T-cell (primary cell): ENCODE measurements around the gene CASP5. TPM values are rescaled to one million over a fixed set of nuclear protein-coding genes. Genes with fewer than 3 reads are reported as not detected.

Experiments used
- ATAC-seq, 4 experiments: fragments of 200-7000 bp in 3 of 4; fragments of 150-1000 bp in 1 of 4; cut with Tn5 transposase; replicated peaks in 1 of 4; 1 replicate in 3 of 4; 2 replicates in 1 of 4; pipeline ENCODE4 v1.10.0; 2021; ENCODE audit warnings: moderate library complexity in 3 of 4, mild to moderate bottlenecking in 2 of 4, moderate number of reproducible peaks in 1 of 4
- CTCF ChIA-PET, 2 donors: fragments of 300-600 bp; sonication (Branson Sonifier 250); formaldehyde crosslinking; loops; one replicate each; lab custom pipeline; 2022; ENCODE audit warnings: antibody characterized with exemption in 2 of 2; lab: Charles Lee
- POLR2A ChIA-PET, 2 donors: fragments of 300-600 bp; sonication (Branson Sonifier 250); formaldehyde crosslinking; loops; one replicate each; lab custom pipeline; 2022; ENCODE audit warnings: antibody characterized with exemption in 2 of 2; lab: Charles Lee
- DNase-seq, 35 experiments: peaks; one replicate each; pipeline versions ENCODE4 v3.0.0 to v3.0.0-alpha.2; 2013 to 2023
- H3K27ac ChIP-seq: one replicate; pipeline ENCODE4 v1.5.1; 2013; ENCODE audit warnings: low read length
- H3K27me3 ChIP-seq, 2 experiments: replicated peaks in 1 of 2; 1 replicate in 1 of 2; 2 replicates in 1 of 2; pipeline versions ENCODE4 v1.6.1 to v1.7.0; 2013; ENCODE audit warnings: low read length in 1 of 2, mixed read lengths in 1 of 2; ENCODE audit not compliant: control insufficient read depth in 2 of 2, insufficient read depth in 2 of 2; ENCODE audit errors: extremely low read depth in 1 of 2
- H3K36me3 ChIP-seq, 2 donors: 1 replicate in 1 of 2; 2 replicates in 1 of 2; pipeline versions ENCODE4 v1.6.1 to v1.7.0; 2013; ENCODE audit warnings: low read length in 1 of 2; ENCODE audit not compliant: control insufficient read depth in 2 of 2, insufficient read depth in 1 of 2; ENCODE audit errors: extremely low read depth in 1 of 2
- H3K4me1 ChIP-seq, 2 experiments: 1 replicate in 1 of 2; 2 replicates in 1 of 2; pipeline versions ENCODE4 v1.6.1 to v1.7.0; 2013; ENCODE audit warnings: low read length in 2 of 2, mixed read lengths in 1 of 2; ENCODE audit not compliant: insufficient read depth in 2 of 2, control insufficient read depth in 1 of 2; ENCODE audit errors: extremely low read depth in 1 of 2
- H3K4me3 ChIP-seq, 2 donors: 1 replicate in 1 of 2; 2 replicates in 1 of 2; pipeline versions ENCODE4 v1.5.1 to v1.7.0; 2013; ENCODE audit warnings: mild to moderate bottlenecking in 2 of 2, low read length in 1 of 2, moderate library complexity in 1 of 2; ENCODE audit not compliant: control insufficient read depth in 1 of 2; ENCODE audit errors: extremely low read depth in 1 of 2
- H3K9me3 ChIP-seq: 2 replicates; pipeline ENCODE4 v1.7.0; 2013
- H3K27ac Mint-ChIP-seq, 2 donors: one replicate each; pipeline ENCODE4 v1.8.0; 2020 to 2021; ENCODE audit warnings: mild to moderate bottlenecking in 2 of 2, mixed read lengths in 2 of 2
- H3K27me3 Mint-ChIP-seq, 2 donors: one replicate each; pipeline ENCODE4 v1.8.0; 2021 to 2022; ENCODE audit warnings: mixed read lengths in 2 of 2
- H3K36me3 Mint-ChIP-seq: one replicate; pipeline ENCODE4 v1.8.0; 2021; ENCODE audit warnings: mixed read lengths
- H3K4me1 Mint-ChIP-seq, 3 donors: one replicate each; pipeline ENCODE4 v1.8.0; 2020 to 2022; ENCODE audit warnings: mixed read lengths in 3 of 3, mild to moderate bottlenecking in 1 of 3
- H3K4me3 Mint-ChIP-seq, 3 donors: one replicate each; pipeline ENCODE4 v1.8.0; 2020 to 2022; ENCODE audit warnings: mild to moderate bottlenecking in 3 of 3, mixed read lengths in 3 of 3, moderate library complexity in 3 of 3
- H3K9me3 Mint-ChIP-seq, 3 donors: one replicate each; pipeline ENCODE4 v1.8.0; 2020 to 2022; ENCODE audit warnings: mixed read lengths in 3 of 3
- WGBS: methylation state at CpG from one replicate; pipeline ENCODE4 v1.1.5; 2013; ENCODE audit warnings: missing lambda C conversion rate; ENCODE audit not compliant: insufficient coverage; 5-methylcytosine and 5-hydroxymethylcytosine counted together
- total RNA-seq, 35 experiments: library from RNA in 6 of 35; stranded (reverse) in 6 of 35; fragments of 120-200 nt in 1 of 35; gene quantifications; one replicate each; pipeline versions ENCODE4 v1.2.1 to v1.2.4 and lab custom pipeline; 2013 to 2026

Gene CASP5
- total RNA-seq, 5 donors from 2014 or later (not counting 1 experiment from before 2014, with no cell fraction given): 0.38 TPM; not detected in 4

DNA sequence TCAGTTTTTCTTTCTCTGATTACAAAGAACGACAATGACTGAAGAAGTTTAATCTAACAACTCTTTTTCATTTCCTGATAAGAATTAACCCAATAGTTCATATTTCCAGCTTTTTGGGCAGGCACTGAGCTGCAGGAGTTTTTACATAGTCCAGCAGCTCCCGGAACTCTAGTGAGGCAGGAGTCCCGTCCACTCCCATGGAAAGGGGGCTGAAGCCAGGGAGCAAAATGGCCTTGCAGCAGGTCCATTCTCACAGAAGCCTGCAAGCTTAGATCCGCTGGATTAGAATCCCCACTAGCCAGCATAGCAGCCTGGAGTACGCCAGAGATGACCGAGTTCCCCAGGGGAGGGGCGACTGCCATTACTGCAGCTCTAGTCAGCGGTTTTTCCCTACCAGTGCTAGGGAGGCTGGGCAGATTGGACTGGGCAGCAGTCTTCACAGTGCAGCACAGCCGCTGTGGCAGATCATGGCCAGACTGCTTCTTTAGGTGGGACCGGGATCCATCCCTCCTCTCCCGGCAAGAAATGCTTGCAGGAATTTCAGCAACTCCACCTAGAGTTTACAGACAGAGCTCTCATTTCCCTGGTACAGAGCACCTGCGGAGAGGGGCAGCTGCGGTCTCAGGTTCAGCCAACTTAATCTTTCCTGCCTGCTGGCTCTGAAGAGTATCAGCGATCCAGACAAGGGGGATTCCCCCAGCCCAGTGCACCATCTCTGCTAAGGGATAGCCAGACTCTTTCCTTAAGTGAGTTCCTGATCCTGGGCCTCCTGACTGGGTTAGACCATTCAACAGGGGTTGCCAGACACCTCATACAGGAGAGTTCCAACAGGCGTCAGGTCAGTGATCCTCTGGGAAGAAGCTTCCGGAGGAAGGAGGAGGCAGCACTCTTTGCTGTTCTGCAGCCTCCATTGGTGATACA lies 53.9 kb downstream of the CASP5 start:
- ATAC-seq: no peak
- Mint-ChIP-seq H3K4me3 (peak overlapping the region; percentile 90 to 94 (median 92)), H3K27ac (peak overlapping the region; percentile 96 to 99), H3K9me3 (peaks cover 9 to 21% (median 9%) of the 10 kb centered on the region in 3 donors), H3K4me1 (peaks cover 31 to 40% (median 39%) of the 10 kb centered on the region in 3 donors), H3K27me3 (no peaks in the 10 kb centered on the region), H3K36me3 (peaks cover 22% of the 10 kb centered on the region)
- Histone ChIP-seq H3K36me3 (peaks cover 0 to 4% of the 10 kb centered on the region in 2 donors), H3K27ac (peak overlapping the region; percentile 87), H3K4me1 (peaks cover 21 to 22% of the 10 kb centered on the region in 2 experiments), H3K27me3 (no peaks in the 10 kb centered on the region), H3K9me3 (no peaks in the 10 kb centered on the region), H3K4me3 (peak overlapping the region; percentile 74 to 90)
- no peak for DNase-seq
- CTCF ChIA-PET: interaction anchor here (0.6 to 1.8 kb wide), 3 partner anchors 22 to 35 kb away, joined by 4 to 9 read pairs (median 4); no protein-coding TSS in a partner anchor
- 84% methylated on average over 14 of the region's 16 CpGs for WGBS
- POLR2A ChIA-PET: interaction anchor here in 1 of 2 donors (0.8 kb wide), 1 partner anchor 40 kb away, joined by 3 read pairs; no protein-coding TSS in a partner anchor

DNA sequence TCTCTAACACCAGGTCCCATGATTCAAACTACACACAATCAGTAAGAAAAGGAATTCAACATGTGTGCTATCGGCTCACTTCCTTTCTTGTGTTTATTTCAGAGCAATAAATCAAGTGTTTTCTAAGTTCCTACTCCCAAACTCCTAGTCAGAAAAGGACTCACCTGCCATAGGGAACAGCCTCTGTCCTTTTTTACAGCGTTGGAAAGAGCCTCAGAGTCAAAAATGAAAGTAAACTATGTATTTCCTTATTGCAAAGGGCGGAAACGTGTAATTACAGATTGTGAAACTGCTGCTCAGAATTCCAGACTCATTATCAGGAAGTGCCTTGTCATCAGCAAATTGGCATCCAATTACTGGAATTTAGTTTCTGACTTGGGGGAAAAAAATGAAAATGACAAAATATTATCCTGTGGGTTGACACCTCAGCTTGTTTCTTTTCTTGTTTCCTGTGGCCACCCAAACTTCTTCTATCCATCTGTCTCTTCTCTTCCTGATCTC lies 54.6 kb downstream of the CASP5 start, which contains the start of gene CASP4:
CASP4 (minus strand) TSS at position 220 of the 501 bp plus-strand sequence; CDS start at position 171, 49 bp downstream.
- Histone ChIP-seq H3K4me1 (peaks cover 21 to 24% of the 10 kb centered on the region in 2 experiments), H3K4me3 (peak within 1 kb of the TSS; percentile 74 to 90), H3K9me3 (no peaks in the 10 kb centered on the region), H3K36me3 (peaks cover 0 to 4% of the 10 kb centered on the region in 2 donors), H3K27ac (peak within 1 kb of the TSS; percentile 87), H3K27me3 (no peaks in the 10 kb centered on the region)
- POLR2A ChIA-PET: interaction anchor here in 1 of 2 donors (0.8 kb wide), 1 partner anchor 41 kb away, joined by 3 read pairs; no protein-coding TSS in a partner anchor
- DNase-seq (peak in 3 of 35 experiments; percentile 2 to 66 (median 26)), ATAC-seq (peak; percentile 52 to 88 (median 78))
- Mint-ChIP-seq H3K4me1 (peaks cover 35 to 46% (median 42%) of the 10 kb centered on the region in 3 donors), H3K27me3 (no peaks in the 10 kb centered on the region), H3K9me3 (peaks cover 6 to 16% (median 9%) of the 10 kb centered on the region in 3 donors), H3K4me3 (peak within 1 kb of the TSS; percentile 90 to 94 (median 92)), H3K27ac (peak within 1 kb of the TSS; percentile 96 to 99), H3K36me3 (peaks cover 23% of the 10 kb centered on the region)
- CTCF ChIA-PET: interaction anchor here in 1 of 2 donors (1.4 to 1.8 kb wide), 2 partner anchors 22 to 32 kb away, joined by 4 to 9 read pairs; no protein-coding TSS in a partner anchor
- 10% methylated on average over 2 of the region's 4 CpGs for WGBS

DNA sequence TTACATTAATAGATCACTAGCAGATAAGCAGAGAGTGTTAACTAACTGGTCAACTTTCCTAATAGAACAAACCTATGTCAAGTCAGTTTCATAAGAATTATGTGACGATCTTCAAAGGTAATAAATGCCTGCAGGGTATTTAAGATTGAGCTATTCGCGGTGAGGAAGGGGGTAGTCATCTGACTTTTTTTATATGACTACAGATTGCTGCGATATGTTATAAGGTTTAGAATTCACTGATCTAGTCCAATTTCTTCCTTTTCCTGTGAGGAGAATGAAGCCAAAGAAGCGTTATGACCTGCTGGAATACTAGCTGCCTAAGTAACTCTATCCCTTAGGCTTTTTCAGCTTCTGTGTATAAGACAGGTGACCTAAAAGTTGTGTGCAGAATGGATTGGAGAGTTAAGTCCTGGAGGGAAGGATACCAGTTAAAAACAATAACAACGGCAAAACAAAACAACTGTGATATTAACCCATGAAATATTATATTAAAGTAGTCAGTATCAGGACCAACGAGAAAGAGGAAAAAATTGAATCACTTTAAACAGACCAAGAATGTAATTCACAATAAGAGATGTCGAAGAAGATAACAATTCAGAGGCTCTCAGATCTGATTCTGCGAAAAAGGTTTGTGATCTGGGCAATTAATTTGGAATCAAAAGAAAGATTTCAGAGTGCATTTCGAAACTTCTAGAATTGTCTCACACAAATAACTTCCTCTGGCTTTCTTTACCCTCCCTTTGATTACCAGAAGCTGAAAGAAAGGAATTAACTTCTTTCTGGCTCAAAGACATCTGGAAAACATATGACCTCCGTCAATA lies 55.2 kb downstream of the CASP5 start:
- ATAC-seq (peak; percentile 28 to 57 (median 38)), DNase-seq (peak in 1 of 35 experiments; percentile 12)
- peaks cover 21 to 24% of the 10 kb centered on the region in 2 experiments for H3K4me1 ChIP-seq
- Mint-ChIP-seq H3K4me3 (peak overlapping the region; percentile 90 to 94 (median 92)), H3K27me3 (no peaks in the 10 kb centered on the region), H3K27ac (peak overlapping the region; percentile 96 to 99), H3K9me3 (peaks cover 3 to 9% (median 3%) of the 10 kb centered on the region in 3 donors), H3K4me1 (peaks cover 42 to 52% (median 49%) of the 10 kb centered on the region in 3 donors), H3K36me3 (peaks cover 26% of the 10 kb centered on the region)
- H3K4me3 ChIP-seq: peak overlapping the region; percentile 74 to 90
- H3K36me3 ChIP-seq: peaks cover 0 to 4% of the 10 kb centered on the region in 2 donors
- H3K27me3 ChIP-seq: no peaks in the 10 kb centered on the region
- POLR2A ChIA-PET: interaction anchor here (0.6 kb wide), 3 partner anchors 9 to 1302 kb away, joined by 3 read pairs; no protein-coding TSS in a partner anchor
- H3K9me3 ChIP-seq: no peaks in the 10 kb centered on the region
- WGBS: 0% methylated on average over 2 of the region's 11 CpGs
- H3K27ac ChIP-seq: peak overlapping the region; percentile 87
- CTCF ChIA-PET: interaction anchor here (1.0 to 1.8 kb wide), 5 partner anchors 16 to 436 kb away, joined by 3 to 9 read pairs (median 4); no protein-coding TSS in a partner anchor

- Mint-ChIP-seq H3K27ac (peak overlapping the region in 1 of 2 donors; percentile 41), H3K36me3 (peaks cover 44% of the 10 kb centered on the region)
- WGBS: 90% methylated on average over 3 of the region's 5 CpGs
Measured at GRCh38 chr11:104965735-104966134, 57.2 kb downstream of the CASP5 start.

GRCh38 chr11:104964247-104964646 lies 58.7 kb downstream of the CASP5 start:
- CTCF ChIA-PET: interaction anchor here in 1 of 2 donors (1.0 to 2.2 kb wide), 2 partner anchors 13 to 44 kb away, joined by 3 to 5 read pairs; no protein-coding TSS in a partner anchor
- Histone ChIP-seq H3K9me3 (no peaks in the 10 kb centered on the region), H3K27ac (no peak overlapping the region), H3K4me1 (peaks cover 21 to 33% of the 10 kb centered on the region in 2 experiments), H3K4me3 (no peak overlapping the region), H3K27me3 (no peaks in the 10 kb centered on the region), H3K36me3 (peaks cover 0 to 21% of the 10 kb centered on the region in 2 donors)
- H3K4me1 Mint-ChIP-seq: peaks cover 74 to 82% (median 81%) of the 10 kb centered on the region in 3 donors
- DNase-seq (no peak), ATAC-seq (no peak)
- peaks cover 52% of the 10 kb centered on the region for H3K36me3 Mint-ChIP-seq
- no peaks in the 10 kb centered on the region for H3K27me3 Mint-ChIP-seq
- H3K27ac Mint-ChIP-seq: no peak overlapping the region
- WGBS: no CpG with 5 or more reads among the region's 1 CpG
- peaks cover 0 to 3% (median 0%) of the 10 kb centered on the region in 3 donors for H3K9me3 Mint-ChIP-seq
- no peak overlapping the region for H3K4me3 Mint-ChIP-seq
- POLR2A ChIA-PET: interaction anchor here (0.6 to 0.7 kb wide), 2 partner anchors 309 to 1857 kb away, joined by 3 read pairs; no protein-coding TSS in a partner anchor

More at GRCh38 chr11:104965735-104966134, 57.2 kb downstream of the CASP5 start:
- H3K4me1 ChIP-seq: peaks cover 21 to 31% of the 10 kb centered on the region in 2 experiments
- H3K27me3 ChIP-seq: no peaks in the 10 kb centered on the region
- ChIA-PET CTCF (interaction anchor here in 1 of 2 donors (2.2 kb wide), 1 partner anchor 15 kb away, joined by 5 read pairs; no protein-coding TSS in a partner anchor), POLR2A (no interaction called here)
- no peak overlapping the region for H3K27ac ChIP-seq
- DNase-seq (no peak), ATAC-seq (no peak)
- no peaks in the 10 kb centered on the region for H3K9me3 ChIP-seq
- Mint-ChIP-seq H3K4me1 (peaks cover 62 to 72% (median 68%) of the 10 kb centered on the region in 3 donors), H3K9me3 (peaks cover 0 to 3% (median 0%) of the 10 kb centered on the region in 3 donors), H3K4me3 (peak overlapping the region; percentile 61 to 94 (median 90)), H3K27me3 (no peaks in the 10 kb centered on the region)
- H3K36me3 ChIP-seq: peaks cover 0 to 21% of the 10 kb centered on the region in 2 donors
- H3K4me3 ChIP-seq: no peak overlapping the region
